Thyroid gland (tissue), 4 donors: ENCODE data around the gene CRY2. TPM values are rescaled to one million over a fixed set of nuclear protein-coding genes. Genes with fewer than 3 reads are reported as not detected.

ENCODE experiments used
- DNase-seq, 2 donors: peaks; one replicate each; pipeline ENCODE4 v3.0.0-alpha.2; 2019
- H3K27ac ChIP-seq, 3 donors: fragments of 200-600 bp; sonication (generic); 1 replicate in 2 of 3; 2 replicates in 1 of 3; pipeline ENCODE4 v1.5.1; 2016 to 2019; ENCODE audit warnings: mild to moderate bottlenecking in 1 of 3, moderate library complexity in 1 of 3
- H3K27me3 ChIP-seq: fragments of 200-600 bp; sonication (generic); one replicate; pipeline ENCODE4 v1.5.1; 2019
- H3K36me3 ChIP-seq, 2 donors: fragments of 200-600 bp; sonication (generic); one replicate each; pipeline ENCODE4 v1.5.1; 2016 to 2019
- H3K4me1 ChIP-seq, 2 donors: fragments of 200-600 bp; sonication (generic); one replicate each; pipeline ENCODE4 v1.5.1; 2017 to 2019
- H3K4me3 ChIP-seq, 3 donors: fragments of 200-600 bp; sonication (generic); replicated peaks in 1 of 3; 1 replicate in 2 of 3; 2 replicates in 1 of 3; pipeline ENCODE4 v1.5.1; 2016; ENCODE audit warnings: mild to moderate bottlenecking in 1 of 3
- H3K9me3 ChIP-seq: fragments of 200-600 bp; sonication (generic); one replicate; pipeline ENCODE4 v1.5.1; 2017
- POLR2A ChIP-seq, 2 donors: fragments of 450-650 bp; IDR thresholded peaks; one replicate each; pipeline ENCODE4 v1.6.1; 2017; ENCODE audit warnings: antibody characterized with exemption in 2 of 2, mild to moderate bottlenecking in 2 of 2, moderate library complexity in 1 of 2
- WGBS, 2 donors: methylation state at CpG; one replicate each; pipeline ENCODE4 v1.1.5; 2017; 5-methylcytosine and 5-hydroxymethylcytosine counted together
- intact Hi-C: fragments of 100-400 bp; cut with DNase I; formaldehyde crosslinking; loops from one replicate; pipeline ENCODE4 v1.15.1; 2023
- total RNA-seq, 4 donors: library from RNA; depleted of rRNA; stranded (reverse); fragments of >200 nt; gene quantifications; one replicate each; pipeline ENCODE4 v1.2.3, GENCODE V29; 2016
- TF ChIP-seq, protein P1 (sequence below), 6 experiments: fragments of 200-600 bp in 3 of 6; fragments of 450-650 bp in 3 of 6; sonication (generic) in 3 of 6; IDR thresholded peaks; one replicate each; pipeline ENCODE4 v1.5.1; 2016 to 2019; ENCODE audit warnings: antibody characterized with exemption in 6 of 6, mild to moderate bottlenecking in 2 of 6, inconsistent platforms in 1 of 6, moderate library complexity in 1 of 6

Gene CRY2
- total RNA-seq, 4 donors from 2014 or later = 49.5 to 117 (median 57.8) TPM

DNA sequence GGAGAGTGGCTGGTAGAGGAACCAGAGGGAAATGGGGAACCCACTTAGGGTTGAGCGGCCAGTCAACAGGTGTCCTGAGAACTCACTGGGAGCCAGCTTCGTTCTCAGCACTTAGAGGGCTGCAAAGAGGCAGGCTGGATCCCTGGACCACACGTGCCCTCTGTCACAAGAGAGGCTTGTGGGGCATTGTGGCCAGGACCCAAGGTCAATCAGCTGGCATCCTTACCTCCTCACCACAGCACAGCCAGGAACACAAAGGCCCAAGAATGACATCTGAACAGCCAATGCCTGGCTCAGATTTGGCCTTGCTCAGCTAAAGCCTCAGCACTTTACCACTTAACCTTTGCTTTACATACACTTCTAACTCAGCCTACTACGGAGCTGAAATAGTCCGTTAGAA is 45.6 kb downstream of the CRY2 start:
- Histone ChIP-seq H3K4me1 (no peaks in the 10 kb centered on the region), H3K9me3 (no peaks in the 10 kb centered on the region), H3K36me3 (no peaks in the 10 kb centered on the region), H3K4me3 (no peak overlapping the region), H3K27ac (no peak overlapping the region), H3K27me3 (no peaks in the 10 kb centered on the region)
- no peak for DNase-seq
- WGBS, 2 donors = 78 to 81% methylated on average over 5 of the region's 5 CpGs
- TF ChIP-seq, protein P1, sequence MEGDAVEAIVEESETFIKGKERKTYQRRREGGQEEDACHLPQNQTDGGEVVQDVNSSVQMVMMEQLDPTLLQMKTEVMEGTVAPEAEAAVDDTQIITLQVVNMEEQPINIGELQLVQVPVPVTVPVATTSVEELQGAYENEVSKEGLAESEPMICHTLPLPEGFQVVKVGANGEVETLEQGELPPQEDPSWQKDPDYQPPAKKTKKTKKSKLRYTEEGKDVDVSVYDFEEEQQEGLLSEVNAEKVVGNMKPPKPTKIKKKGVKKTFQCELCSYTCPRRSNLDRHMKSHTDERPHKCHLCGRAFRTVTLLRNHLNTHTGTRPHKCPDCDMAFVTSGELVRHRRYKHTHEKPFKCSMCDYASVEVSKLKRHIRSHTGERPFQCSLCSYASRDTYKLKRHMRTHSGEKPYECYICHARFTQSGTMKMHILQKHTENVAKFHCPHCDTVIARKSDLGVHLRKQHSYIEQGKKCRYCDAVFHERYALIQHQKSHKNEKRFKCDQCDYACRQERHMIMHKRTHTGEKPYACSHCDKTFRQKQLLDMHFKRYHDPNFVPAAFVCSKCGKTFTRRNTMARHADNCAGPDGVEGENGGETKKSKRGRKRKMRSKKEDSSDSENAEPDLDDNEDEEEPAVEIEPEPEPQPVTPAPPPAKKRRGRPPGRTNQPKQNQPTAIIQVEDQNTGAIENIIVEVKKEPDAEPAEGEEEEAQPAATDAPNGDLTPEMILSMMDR (IDR thresholded peaks at IDR 0.05) = no peak
- no peak for TF ChIP-seq POLR2A (IDR thresholded peaks at IDR 0.05)
- intact Hi-C loops = no loop called here

DNA sequence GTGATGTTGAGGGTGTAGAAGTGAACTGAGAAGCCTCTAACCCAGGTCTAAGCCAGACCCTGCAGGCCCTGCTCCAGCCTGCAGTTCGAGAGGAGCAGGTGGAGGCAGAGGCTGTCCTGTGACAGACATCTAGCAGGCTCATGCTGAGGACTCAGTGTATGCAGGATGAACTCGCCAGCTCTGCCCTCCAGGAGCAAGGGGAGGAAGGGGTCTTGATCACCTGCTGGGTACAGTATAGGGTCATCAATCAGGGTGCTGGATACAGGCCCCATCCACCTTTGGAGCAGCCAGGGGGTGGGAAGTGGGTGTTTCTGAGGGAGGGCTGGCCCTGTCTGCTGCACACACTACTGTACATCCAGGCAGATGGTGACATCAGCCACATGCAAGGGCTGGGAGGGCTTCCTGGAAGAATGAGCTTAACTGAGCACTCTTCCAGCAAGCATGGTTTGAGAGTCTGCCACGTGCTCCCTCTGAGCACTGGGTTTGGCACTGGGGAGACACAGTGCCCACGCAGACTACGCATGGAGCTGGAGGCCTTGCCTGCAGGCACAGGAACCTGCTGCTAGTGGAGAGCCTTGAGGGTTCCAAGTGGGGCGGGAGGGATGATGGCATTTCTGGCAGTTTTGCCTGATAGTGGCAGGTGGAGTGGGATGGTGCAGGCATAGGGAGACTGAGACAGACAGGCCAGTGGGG is 47.4 kb downstream of the CRY2 start:
- peaks cover 6 to 9% of the 10 kb centered on the region in 2 donors for H3K4me1 ChIP-seq
- no peaks in the 10 kb centered on the region for H3K9me3 ChIP-seq
- H3K36me3 ChIP-seq = no peaks in the 10 kb centered on the region
- no peak overlapping the region for H3K27ac ChIP-seq
- TF ChIP-seq, protein P1 (IDR thresholded peaks at IDR 0.05) = no peak
- no peak for TF ChIP-seq POLR2A (IDR thresholded peaks at IDR 0.05)
- no peak overlapping the region for H3K4me3 ChIP-seq
- WGBS, 2 donors = 80 to 91% methylated on average over 6 of the region's 6 CpGs
- no peaks in the 10 kb centered on the region for H3K27me3 ChIP-seq
- no peak for DNase-seq
- intact Hi-C loops = no loop called here

DNA sequence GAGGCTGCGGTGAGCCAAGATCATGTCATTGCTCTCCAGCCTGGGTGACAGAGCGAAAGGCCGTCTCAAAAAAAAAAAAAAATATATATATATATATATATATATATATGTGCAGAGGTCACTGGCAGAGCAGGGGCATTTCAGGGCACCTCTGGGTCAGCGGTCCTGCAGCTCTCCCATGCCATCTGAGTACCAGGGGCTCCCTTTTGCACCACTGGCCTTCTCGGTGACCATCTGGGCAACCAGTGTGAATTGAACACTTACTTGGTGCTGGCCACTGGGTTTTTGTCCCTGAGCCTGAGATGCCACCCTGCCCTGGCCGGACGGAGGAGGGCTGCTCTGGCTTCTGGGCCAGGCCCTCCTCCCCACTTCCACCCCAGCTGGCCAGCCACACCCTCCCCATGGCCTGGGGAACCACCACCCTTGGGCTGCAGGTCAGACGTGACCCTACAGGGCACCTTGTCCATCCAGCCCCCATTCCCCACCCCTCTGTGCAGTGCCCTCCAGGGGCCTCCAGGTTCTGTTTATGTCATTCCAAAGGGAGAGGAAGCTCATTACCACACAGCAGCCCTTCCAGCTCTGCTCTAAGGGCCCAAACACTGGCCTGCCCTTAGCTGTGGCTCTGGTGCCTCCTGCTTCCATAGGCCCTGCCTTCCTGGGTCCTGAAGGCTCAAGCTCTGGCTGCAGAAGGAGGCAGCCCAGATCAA is 48.4 kb downstream of the CRY2 start:
- H3K4me1 ChIP-seq = peaks cover 10 to 15% of the 10 kb centered on the region in 2 donors
- WGBS, 2 donors = 90 to 92% methylated on average over 6 to 8 of the region's 8 CpGs

DNA sequence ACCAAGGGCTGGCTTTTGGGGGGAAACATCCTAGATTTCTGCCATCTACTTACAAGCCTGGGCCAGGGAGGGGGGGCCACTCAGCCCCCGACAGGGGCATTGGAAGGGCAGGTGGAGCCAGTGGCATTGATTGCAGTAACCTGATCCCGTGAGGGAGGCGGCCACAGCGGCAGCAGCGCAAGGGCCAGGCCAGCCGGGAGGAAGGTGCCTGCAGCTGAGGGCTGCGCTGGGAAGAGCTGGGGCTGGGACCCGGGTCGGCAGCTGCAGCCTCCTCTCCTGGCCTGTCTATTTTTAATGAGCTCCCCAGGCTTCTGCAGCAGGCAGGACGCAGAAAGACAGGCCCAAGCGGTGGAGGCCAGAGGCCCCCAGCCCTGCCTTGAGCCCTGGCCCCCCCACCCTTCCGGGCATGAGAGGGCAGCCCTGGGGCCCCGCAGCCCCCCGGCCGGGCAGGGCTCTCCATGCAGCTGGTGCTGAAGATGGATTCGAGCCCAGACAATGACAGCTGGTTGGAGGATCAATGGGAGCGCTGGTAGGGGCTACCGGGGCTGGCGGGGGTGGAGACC is 49.2 kb downstream of the CRY2 start:
- H3K9me3 ChIP-seq = no peaks in the 10 kb centered on the region
- DNase-seq = peak in 1 of 2 donors; percentile 19
- 8 to 25% methylated on average over 6 to 17 of the region's 19 CpGs for WGBS, 2 donors
- H3K4me3 ChIP-seq = no peak overlapping the region
- intact Hi-C loops = no loop called here
- no peaks in the 10 kb centered on the region for H3K27me3 ChIP-seq
- TF ChIP-seq, protein P1 (IDR thresholded peaks at IDR 0.05) = no peak
- no peak for TF ChIP-seq POLR2A (IDR thresholded peaks at IDR 0.05)
- peaks cover 17 to 20% of the 10 kb centered on the region in 2 donors for H3K4me1 ChIP-seq
- H3K36me3 ChIP-seq = no peaks in the 10 kb centered on the region
- no peak overlapping the region for H3K27ac ChIP-seq

More for the DNA sequence above, 48.4 kb downstream of the CRY2 start:
- TF ChIP-seq, protein P1 (IDR thresholded peaks at IDR 0.05) = no peak
- no peak for TF ChIP-seq POLR2A (IDR thresholded peaks at IDR 0.05)
- H3K27me3 ChIP-seq = no peaks in the 10 kb centered on the region
- H3K36me3 ChIP-seq = no peaks in the 10 kb centered on the region
- no peak for DNase-seq
- intact Hi-C loops = no loop called here
- no peak overlapping the region for H3K4me3 ChIP-seq
- no peaks in the 10 kb centered on the region for H3K9me3 ChIP-seq
- H3K27ac ChIP-seq = no peak overlapping the region

DNA sequence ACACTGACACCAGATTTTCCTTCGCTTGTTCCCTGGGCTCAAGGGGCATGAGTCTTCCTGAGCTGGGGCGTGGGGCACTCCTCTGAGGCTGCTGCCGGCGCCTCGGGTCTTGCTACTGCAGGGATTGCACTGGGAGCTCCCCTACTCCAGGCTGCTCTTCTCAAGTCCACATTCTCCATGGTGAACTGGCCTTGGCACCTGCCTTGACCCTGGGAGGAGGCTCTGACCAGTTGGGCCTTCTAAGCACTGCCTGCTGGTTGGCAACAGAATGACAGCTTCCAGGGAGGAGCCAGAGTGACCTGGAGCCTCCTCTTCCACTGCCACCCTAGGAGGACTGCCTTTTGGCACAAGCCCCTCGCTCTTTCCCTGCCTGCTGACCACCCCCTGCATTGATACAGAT is 50.3 kb downstream of the CRY2 start:
- TF ChIP-seq, protein P1 (IDR thresholded peaks at IDR 0.05) = no peak
- no peak for TF ChIP-seq POLR2A (IDR thresholded peaks at IDR 0.05)
- H3K36me3 ChIP-seq = no peaks in the 10 kb centered on the region
- H3K9me3 ChIP-seq = no peaks in the 10 kb centered on the region
- no peak overlapping the region for H3K4me3 ChIP-seq
- peaks cover 17 to 20% of the 10 kb centered on the region in 2 donors for H3K4me1 ChIP-seq
- no peak for DNase-seq
- no peak overlapping the region for H3K27ac ChIP-seq
- WGBS, 2 donors = 87 to 90% methylated on average over 6 of the region's 6 CpGs
- no peaks in the 10 kb centered on the region for H3K27me3 ChIP-seq
- intact Hi-C loops = no loop called here
